C4-2B (cell line): ENCODE data around the gene CACHD1.

Experiments used
- CTCF ChIP-seq: fragments of 450-650 bp; conservative IDR thresholded peaks from 2 replicates; pipeline ENCODE4 v1.5.1; 2017; ENCODE audit warnings: mild to moderate bottlenecking
- ZFX ChIP-seq: fragments of 450-650 bp; IDR thresholded peaks from 2 replicates; pipeline ENCODE4 v1.6.1; 2017

- no peak for TF ChIP-seq CTCF
- TF ChIP-seq ZFX: no peak
Observed at GRCh38 chr1:64598100-64598571, 128.2 kb downstream of the CACHD1 start.
